ENCODE results near the gene GLTPD2.
A peak's percentile ranks its signal among the peaks of the same experiment; 100 is the strongest.

Gene GLTPD2

GRCh38 chr17:4788807-4789700, at the start of gene GLTPD2:
Gene GLTPD2 (plus strand): TSS chr17:4788964. CDS start chr17:4789012, 48 bp downstream.
- DNase-seq, result no peak

DNA sequence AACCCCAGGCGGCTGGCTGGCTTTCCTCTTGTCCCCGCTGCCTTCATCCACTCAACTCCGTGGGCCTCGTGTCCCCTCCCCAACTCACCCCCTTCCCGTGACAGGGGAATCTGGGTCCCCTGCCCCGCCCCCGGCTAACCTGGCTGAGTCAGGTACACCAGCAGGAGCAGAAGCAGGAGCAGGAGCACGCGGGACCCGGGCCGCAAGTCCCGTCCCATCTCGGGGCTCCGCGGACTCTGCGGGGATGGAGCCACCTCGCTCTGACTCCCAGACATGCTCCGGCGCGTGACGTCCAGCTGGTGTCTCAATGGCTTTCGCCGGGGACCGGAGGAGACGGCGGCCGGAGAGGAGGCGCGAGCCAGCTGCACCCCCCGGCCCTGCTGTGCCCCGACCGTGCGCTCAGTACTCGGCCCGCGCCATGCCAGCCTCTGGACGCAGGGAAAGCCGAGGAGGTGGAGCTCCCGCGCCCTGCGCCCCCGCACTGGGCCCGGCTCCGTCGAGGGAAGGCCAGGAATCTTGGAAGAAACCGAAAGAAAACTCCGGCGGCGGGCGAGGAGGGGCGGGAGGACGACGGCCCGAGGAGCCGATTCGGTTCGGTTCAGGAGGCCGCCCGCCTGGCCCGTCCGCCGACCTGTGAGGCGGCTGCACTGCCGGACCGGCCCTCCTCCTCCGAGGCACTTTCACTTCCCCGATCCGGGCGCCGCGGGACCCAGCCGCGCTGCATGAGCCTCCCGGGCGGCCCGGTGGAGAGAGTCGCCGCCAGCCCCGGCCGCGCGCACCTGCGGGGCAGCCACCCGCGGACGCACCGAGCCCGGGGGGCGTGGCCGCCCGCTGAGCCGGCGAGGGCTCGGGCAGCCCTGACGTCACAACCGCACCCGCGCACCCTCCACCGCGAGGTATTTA, 49.4 kb upstream of the GLTPD2 start, which contains the start of the genes CXCL16 and ZMYND15:
Gene CXCL16, minus strand, starts transcription at position 807 of the 903 bp plus-strand sequence. Its CDS starts 589 bp downstream, at position 218.
Gene ZMYND15, plus strand, starts transcription at position 712 of the 903 bp plus-strand sequence. CDS start 716 bp downstream, outside the sequence.
- no peak for DNase-seq

DNA sequence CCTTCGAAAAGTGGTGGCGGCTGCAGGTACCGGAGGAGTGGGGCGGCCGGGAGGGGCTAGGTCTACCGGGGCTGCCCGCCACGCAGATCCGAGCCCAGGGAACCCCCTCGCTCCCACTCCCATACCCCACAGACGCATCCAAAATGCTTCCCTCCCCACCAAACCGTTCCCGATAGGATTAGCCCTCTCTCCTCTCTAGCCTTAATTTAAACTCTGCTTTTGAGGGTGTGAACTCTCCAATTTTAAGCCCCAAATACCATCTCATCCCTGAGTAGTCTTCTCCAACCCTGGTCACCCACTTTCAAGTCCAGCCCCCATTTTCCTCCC, 48.8 kb upstream of the GLTPD2 start:
- no peak for DNase-seq

- no peak for DNase-seq
Measured at GRCh38 chr17:4740584-4740983, 48.2 kb upstream of the GLTPD2 start.

GRCh38 chr17:4741544-4741943, 47.2 kb upstream of the GLTPD2 start:
- DNase-seq, result no peak

- DNase-seq, result no peak
Measured at GRCh38 chr17:4742133-4742532, 46.6 kb upstream of the GLTPD2 start.

GRCh38 chr17:4742629-4743028, 46.1 kb upstream of the GLTPD2 start:
- no peak for DNase-seq

GRCh38 chr17:4743216-4743615, 45.5 kb upstream of the GLTPD2 start:
- no peak for DNase-seq

DNA sequence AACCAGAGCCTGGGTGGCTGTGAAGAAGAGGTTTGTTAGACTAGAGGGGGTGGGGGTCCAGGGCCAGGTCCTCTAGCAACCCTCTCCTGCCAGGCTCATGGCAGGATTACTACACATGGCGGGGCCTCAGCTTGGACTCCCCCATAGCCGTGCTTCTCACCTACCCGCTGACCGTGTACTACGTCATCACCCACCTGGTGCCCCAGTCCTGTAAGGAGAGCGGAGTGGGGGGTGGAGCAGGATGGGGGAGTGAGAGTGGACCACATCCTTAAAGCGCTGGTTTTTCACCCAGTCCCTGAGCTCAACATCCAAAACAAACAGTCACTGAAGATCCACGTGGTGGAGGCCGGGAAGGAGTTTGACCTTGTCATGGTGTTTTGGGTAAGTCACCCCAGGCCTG, 44.9 kb upstream of the GLTPD2 start:
- no peak for DNase-seq

GRCh38 chr17:4744999-4745969, 43.5 kb upstream of the GLTPD2 start:
- no peak for DNase-seq

GRCh38 chr17:4747847-4748246, 40.9 kb upstream of the GLTPD2 start:
- no peak for DNase-seq

DNA sequence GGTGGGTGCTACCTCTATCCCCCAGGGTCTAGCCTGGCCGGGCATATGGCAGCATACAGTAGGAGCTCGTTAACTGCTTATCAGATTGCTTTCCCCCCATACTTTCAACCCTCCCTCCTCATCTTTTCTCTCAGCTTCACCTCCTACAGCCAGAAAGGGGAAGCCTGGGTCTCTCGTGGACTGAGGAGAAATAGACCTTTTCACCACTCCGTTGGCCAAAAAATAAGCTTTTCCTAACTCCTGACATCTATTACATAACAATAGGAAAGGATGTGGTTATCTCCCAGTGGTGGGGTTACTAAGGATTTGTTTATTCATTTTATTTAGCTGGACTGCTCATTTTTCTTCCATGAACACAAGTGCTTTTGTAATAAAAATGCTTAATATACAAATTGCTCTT, 40.1 kb upstream of the GLTPD2 start:
- no peak for DNase-seq

GRCh38 chr17:4750606-4751005, 38.2 kb upstream of the GLTPD2 start:
- DNase-seq, result no peak

GRCh38 chr17:4751932-4752331, 36.8 kb upstream of the GLTPD2 start:
- DNase-seq, result no peak

DNA sequence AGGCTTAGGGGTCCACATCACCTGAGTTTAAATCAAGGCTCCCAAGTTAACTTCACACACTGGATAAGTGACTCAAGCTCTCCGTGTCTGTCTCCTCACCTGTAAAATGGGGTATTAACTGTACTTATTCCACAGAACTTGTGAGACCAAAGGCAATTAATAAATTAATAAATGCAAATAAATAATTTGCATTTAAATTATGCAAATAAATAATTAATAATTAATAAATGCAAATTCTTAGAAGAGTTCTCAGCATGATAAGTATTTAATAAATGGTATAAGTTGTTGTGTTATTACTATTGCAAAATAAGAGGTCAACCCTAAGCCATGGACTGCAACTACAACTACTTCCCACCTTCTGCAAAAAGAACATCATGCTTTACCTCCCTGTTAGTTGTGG, 35.4 kb upstream of the GLTPD2 start:
- no peak for DNase-seq

GRCh38 chr17:4759776-4760236, 29.0 kb upstream of the GLTPD2 start:
- no peak for DNase-seq

DNA sequence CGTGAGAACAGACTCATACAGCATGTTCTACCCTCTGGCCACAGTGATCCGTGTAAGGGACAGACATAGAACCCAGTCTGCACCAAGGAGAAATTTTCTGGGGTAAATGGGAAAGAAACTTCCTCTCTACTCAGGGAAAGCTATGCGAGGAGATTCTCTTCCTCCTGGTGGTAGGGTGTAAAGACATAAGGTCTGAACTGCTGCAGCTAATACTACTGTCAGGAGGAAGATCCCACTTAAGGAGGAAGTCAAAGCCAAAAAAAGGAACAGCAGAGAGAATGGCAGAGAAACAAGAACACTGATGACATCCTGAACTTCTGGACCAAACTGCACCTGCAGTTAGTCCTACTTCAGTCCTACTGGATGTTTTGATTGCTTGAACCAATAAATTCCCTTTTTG, 24.2 kb upstream of the GLTPD2 start:
- no peak for DNase-seq

DNA sequence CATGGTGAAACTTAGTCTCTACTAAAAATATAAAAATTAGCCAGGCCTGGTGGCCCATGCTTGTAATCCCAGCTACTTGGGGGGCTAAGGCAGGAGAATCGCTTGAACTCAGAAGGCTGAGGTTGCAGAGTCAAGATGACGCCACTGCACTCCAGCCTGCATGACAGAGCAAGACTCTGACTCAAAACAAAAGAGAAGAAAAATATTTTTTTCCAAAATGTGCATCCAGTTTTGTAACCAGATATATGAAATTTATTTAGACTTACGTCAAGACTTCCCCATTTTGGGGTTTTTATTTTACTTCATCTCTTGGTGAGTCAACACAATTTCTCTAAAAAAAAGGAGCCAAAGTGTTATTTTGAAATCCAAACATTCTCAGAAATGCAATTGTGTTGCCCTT, 22.6 kb upstream of the GLTPD2 start:
- no peak for DNase-seq

DNA sequence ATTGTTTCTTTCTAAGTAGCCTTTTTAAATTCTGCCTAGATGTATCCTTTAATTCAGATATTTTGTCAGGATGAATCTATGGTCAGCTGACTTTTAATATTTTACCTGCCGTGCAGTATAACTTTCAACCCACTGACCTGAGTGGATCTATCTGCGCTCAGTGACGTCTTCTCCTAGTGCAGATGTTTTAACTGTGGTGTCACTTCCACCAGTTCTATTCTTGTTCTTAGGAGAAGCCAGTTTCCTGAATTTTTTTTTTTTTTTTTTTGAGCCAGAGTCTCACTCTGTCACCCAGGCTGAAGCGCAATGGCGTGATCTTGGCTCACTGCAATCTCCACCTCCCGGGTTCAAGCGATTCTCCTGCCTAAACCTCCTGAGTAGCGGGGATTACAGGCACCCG, 22.0 kb upstream of the GLTPD2 start:
- DNase-seq, result no peak

DNA sequence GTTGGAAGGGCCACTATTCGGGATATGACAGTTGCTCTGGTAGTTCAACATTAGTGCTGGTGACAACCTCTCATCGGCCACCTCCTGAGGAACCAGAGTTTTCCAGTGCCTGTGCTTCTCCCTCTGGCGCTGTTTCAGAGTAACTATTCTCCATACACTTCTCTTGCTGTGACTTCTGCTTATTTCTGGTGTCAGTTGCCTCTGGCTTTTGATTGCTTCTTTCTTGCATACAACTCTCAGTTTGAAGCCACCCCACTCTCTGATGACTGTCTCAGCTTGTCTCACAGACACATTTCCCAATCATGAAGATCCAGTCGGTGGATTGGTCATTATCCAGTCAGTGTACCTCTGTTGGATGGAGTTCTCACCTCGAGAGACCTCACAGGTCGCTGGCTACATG, 20.5 kb upstream of the GLTPD2 start:
- DNase-seq, result no peak

GRCh38 chr17:4769628-4770027, 19.1 kb upstream of the GLTPD2 start:
- DNase-seq, result no peak

DNA sequence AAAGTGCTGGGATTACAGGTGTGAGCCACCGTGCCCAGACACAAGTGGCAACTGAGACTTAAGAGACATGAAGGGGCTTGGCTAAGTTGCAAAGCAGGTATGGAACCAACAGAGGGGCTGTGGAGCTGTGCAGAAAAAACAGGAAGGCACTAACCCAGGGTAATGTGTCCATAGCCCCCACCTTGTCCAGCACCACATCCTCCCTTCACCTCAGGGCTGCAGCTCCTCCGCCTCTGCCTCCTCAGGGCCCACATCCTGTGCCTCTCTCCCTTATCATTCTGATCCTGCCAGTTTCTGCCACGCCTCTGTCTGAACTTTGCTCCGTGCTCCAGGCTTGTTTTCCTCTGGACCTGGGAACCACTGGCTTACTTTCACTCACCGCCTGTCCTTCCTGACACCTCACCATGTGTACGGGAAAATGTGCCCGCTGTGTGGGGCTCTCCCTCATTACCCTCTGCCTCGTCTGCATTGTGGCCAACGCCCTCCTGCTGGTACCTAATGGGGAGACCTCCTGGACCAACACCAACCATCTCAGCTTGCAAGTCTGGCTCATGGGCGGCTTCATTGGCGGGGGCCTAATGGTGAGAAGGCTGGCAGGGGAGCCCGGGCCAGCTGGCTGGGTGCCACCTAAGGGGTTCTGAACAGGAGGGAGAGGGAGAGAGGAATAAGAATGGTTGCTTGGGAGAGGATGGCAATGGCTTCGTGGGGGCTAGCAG, 17.1 kb upstream of the GLTPD2 start, which contains the start of gene TM4SF5:
Gene TM4SF5, plus strand, starts transcription at position 368 of the 716 bp plus-strand sequence. Its CDS starts 37 bp downstream, at position 405.
- DNase-seq, result peak; percentile 62 to 86

Data from NCI-H446 (cell line).